HG02970 (cell line): ENCODE results near the gene SAPCD2.
A peak's percentile ranks its signal among the peaks of the same experiment; 100 is the strongest.

Source experiments
- ATAC-seq: cut with Tn5 transposase; IDR thresholded peaks from one replicate; pipeline ENCODE4 v1.9.1; 2021; ENCODE audit warnings: mild to moderate bottlenecking, moderate library complexity, moderate number of reproducible peaks; ENCODE audit not compliant: unreplicated experiment, low FRiP score

Gene SAPCD2

DNA sequence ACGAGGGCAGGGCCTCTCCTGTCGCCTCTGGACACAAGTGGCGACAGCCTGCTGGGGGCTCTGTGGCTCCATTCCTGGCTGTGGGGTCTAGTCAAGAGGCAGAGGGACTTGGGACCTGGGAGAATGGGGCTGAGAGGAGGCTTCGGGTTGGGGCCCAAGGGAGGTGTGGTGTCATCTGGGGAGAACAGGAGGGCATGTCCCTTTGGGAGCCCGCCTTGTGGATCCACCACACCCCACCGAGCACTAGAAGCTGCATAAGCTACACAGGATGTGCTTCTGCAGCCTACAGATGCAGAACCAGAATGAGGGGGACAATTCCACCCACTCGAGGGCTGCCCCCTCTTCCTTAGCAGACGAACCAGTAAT is 12.6 kb upstream of the SAPCD2 start:
- no peak for ATAC-seq

- ATAC-seq: no peak
Measured at GRCh38 chr9:137082222-137082924, 12.0 kb upstream of the SAPCD2 start.

DNA sequence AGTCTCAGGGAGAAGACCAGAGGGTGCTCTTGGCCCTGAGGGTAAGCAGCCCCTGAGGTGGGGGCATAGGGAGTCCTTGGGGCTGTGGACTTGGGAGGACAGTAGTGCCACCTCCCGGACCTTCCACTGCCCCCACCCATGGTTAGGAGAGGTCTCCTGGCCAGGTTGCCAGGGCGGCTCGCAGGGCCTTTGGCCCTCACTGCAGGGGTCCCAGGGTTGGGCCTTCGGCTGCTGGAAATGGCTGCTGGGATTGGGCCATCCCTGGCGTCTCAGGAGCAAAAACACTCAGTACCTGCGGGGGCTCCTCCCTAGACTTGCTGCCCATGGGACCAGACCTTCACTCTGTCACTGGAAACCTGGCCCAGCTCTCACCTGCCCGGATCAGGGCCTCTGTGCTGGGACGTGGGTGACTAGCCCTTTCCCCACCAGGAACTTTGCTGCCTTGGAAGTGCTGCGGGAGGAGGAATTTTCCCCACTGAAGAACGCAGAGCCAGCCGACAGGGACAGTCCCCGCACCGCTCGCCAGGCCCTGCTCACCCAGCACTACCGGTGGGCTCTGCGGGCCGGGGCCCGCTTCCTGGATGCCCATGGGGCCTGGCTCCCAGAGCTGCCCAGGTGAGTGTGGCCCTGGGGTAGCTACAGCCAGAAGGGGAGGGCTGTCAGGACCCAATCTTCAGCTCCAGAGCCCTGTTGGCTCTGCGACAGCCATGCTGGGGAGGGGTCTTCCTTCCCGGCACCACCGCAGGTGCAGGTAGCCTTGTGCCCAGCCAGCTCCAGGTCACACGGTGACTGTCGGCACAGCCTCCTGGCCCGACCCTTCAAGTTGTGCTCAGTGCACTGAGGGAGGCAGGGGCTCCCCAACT is 10.1 kb upstream of the SAPCD2 start:
- ATAC-seq: no peak

DNA sequence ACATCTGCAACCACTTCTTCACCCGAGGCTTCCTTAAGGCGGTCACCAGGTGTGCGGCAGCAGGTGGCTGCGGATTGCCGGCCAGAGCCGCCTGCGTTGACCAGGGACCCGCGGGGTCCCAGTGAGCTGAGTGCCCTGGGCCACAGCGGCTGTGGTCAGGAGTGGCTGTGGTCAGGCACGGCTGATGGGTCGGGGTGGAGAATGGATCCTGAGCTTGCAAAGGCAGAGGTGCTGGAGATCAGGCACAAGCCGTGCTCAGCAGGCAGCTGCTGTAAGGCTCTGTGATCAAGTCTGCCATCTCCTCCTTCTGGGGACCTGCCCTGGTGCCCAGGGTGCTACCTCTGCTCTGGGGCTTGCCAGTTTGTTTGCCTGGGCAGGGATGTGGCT is 9.0 kb upstream of the SAPCD2 start:
- no peak for ATAC-seq

DNA sequence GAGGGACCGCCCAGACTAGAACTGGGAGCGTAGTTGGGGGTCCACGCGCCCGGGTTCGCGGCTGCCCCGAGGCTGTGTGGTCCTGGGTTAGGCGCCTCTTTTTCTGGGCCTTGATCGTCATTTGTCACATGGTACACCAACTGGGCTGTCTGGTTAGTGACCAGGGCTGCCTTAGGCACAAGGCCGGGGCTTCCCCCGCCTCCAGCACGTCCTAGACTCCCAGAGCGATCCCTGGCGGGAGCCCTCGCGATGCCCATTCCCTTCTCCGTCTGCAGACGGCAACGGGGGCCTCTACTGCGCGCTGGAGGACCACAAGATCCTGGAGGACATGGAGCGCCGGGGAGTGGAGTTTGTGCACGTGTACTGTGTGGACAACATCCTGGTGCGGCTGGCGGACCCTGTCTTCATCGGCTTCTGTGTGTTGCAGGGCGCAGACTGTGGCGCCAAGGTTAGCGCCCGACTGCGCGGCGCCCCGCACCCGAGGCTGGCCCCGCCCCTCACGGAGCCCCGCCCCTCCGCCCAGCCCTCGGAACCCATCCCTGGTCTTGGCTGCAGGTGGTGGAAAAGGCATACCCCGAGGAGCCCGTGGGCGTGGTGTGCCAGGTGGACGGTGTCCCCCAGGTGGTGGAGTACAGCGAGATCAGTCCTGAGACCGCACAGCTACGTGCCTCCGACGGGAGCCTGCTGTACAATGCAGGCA is 8.5 kb upstream of the SAPCD2 start:
- ATAC-seq: no peak

DNA sequence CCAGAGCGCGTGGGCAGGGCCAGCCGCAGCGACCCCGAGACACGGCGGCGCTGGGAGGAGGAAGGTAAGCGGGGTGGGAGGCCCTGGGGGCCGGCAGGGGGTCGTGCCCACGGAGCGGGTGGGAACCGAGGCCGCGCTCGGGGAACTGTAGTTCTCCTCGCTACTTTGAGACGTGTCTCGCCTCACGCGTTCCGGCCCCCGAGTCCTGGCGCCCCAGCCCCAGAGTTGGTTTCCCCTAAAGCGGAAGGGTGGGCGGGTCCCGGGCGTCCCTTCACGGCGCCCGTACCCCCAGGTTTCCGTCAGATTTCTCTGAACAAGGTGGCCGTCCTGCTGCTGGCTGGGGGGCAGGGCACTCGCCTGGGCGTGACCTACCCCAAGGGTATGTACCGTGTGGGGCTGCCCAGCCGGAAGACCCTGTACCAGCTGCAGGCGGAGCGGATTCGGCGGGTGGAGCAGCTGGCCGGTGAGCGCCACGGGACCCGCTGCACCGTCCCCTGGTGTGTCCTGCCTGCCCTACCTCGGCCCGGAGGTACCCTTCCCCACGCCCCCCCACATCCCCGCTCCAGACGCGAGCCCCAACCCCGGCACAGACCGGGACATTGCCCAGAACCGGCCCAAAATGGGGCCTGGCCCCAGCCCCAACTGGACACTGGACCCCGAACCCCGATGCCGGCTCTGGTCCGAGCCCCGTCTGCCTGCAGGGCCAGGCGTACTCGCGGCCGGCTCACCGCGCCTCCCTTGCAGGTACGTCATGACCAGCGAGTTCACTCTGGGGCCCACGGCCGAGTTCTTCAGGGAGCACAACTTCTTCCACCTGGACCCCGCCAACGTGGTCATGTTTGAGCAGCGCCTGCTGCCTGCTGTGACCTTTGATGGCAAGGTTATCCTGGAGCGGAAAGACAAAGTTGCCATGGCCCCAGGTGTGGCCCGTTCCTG is 7.7 kb upstream of the SAPCD2 start:
- ATAC-seq: peak; percentile 16

GRCh38 chr9:137077010-137077747 is 6.8 kb upstream of the SAPCD2 start, which contains the start of gene UAP1L1:
Gene UAP1L1 (plus strand): TSS chr9:137077517. CDS start chr9:137077533, 16 bp downstream.
- ATAC-seq: peak; percentile 62

- ATAC-seq: no peak
Measured at GRCh38 chr9:137076636-137077009, 6.3 kb upstream of the SAPCD2 start.

- no peak for ATAC-seq
Measured at GRCh38 chr9:137075275-137075775, 5.0 kb upstream of the SAPCD2 start.

DNA sequence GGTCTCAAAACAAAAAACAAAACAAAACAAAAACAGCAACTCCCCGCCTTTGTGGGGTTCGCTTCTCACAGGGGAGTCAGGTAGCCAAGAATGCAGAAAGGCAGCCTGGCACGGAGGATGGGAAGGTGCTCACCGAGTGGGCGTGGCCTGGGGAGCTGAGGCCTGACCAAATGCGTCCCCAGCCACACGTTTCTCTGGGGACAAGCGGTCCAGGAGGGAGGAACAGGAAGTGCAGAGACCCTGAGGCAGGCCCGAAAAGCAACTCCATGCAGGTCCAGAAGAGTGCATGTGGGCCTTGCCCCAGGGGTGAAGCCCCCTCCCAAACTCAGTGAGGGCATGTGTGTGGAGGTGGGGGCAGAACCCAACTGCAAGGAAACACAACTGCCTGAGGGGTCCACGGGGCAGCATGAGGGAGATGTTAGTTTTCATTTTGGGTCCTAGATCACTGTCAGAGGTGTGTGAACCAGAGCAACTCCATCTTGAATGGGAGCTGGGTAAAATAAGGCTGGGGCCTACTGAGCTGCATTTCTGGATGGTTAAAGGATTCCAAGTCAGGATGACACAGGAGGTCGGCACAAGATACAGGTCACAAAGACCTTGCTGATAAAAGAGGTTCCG is 4.4 kb upstream of the SAPCD2 start:
- no peak for ATAC-seq

GRCh38 chr9:137073992-137074399 is 3.6 kb upstream of the SAPCD2 start:
- ATAC-seq: no peak

DNA sequence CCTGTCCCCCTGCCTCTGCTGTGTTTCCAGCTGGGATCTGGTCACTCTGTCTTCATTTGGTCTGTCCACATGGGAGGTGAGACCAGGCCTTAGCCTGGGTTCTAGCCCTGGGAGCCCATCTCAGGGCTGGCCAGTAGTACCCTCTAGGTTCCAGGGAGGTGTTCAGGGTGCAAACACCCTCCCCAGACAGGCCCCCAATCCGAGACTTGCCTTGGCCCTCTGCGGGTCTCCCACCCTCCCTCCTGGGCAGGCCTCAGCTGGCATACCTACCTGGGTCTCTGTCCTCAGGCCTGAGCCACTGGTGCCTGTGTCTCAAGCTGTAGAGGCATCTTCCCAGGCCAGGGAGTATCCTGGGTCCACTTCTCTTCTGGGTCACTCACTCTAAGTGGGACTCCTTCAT is 925 bp upstream of the SAPCD2 start:
- ATAC-seq: no peak

GRCh38 chr9:137070906-137071275 is 534 bp upstream of the SAPCD2 start:
- no peak for ATAC-seq

GRCh38 chr9:137069508-137070091 is 757 bp downstream of the SAPCD2 start:
- peak; percentile 26 for ATAC-seq

- ATAC-seq: no peak
Measured at GRCh38 chr9:137068539-137069507, 1.5 kb downstream of the SAPCD2 start.

GRCh38 chr9:137067860-137068538 is 2.4 kb downstream of the SAPCD2 start:
- no peak for ATAC-seq
